GM13977 (cell line): ENCODE data around the gene ALK.

ENCODE experiments used
- DNase-seq: peaks from one replicate; pipeline ENCODE4 v3.0.0; 2012; ENCODE audit warnings: low spot score
- in situ Hi-C: fragments of 300-500 bp; cut with MboI; formaldehyde crosslinking; loops from one replicate; pipeline ENCODE4 v1.12.0; 2022; ENCODE audit warnings: low sequenced_read_pairs, low pct_unique_long_range_greater_than_20kb, mixed read lengths, inconsistent platforms; ENCODE audit not compliant: unreplicated experiment
- TF ChIP-seq, protein P1 (sequence below): IDR thresholded peaks from 2 replicates; pipeline ENCODE4 v1.5.1; 2012; ENCODE audit warnings: mild to moderate bottlenecking, control low read depth; ENCODE audit not compliant: insufficient read depth; ENCODE audit errors: extremely low read depth, missing control alignments

The ALK gene

GRCh38 chr2:29607038-29607420 is 314.4 kb downstream of the ALK start:
- in situ Hi-C loops = no loop called here
- DNase-seq = no peak
- TF ChIP-seq, protein P1, sequence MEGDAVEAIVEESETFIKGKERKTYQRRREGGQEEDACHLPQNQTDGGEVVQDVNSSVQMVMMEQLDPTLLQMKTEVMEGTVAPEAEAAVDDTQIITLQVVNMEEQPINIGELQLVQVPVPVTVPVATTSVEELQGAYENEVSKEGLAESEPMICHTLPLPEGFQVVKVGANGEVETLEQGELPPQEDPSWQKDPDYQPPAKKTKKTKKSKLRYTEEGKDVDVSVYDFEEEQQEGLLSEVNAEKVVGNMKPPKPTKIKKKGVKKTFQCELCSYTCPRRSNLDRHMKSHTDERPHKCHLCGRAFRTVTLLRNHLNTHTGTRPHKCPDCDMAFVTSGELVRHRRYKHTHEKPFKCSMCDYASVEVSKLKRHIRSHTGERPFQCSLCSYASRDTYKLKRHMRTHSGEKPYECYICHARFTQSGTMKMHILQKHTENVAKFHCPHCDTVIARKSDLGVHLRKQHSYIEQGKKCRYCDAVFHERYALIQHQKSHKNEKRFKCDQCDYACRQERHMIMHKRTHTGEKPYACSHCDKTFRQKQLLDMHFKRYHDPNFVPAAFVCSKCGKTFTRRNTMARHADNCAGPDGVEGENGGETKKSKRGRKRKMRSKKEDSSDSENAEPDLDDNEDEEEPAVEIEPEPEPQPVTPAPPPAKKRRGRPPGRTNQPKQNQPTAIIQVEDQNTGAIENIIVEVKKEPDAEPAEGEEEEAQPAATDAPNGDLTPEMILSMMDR = no peak

DNA sequence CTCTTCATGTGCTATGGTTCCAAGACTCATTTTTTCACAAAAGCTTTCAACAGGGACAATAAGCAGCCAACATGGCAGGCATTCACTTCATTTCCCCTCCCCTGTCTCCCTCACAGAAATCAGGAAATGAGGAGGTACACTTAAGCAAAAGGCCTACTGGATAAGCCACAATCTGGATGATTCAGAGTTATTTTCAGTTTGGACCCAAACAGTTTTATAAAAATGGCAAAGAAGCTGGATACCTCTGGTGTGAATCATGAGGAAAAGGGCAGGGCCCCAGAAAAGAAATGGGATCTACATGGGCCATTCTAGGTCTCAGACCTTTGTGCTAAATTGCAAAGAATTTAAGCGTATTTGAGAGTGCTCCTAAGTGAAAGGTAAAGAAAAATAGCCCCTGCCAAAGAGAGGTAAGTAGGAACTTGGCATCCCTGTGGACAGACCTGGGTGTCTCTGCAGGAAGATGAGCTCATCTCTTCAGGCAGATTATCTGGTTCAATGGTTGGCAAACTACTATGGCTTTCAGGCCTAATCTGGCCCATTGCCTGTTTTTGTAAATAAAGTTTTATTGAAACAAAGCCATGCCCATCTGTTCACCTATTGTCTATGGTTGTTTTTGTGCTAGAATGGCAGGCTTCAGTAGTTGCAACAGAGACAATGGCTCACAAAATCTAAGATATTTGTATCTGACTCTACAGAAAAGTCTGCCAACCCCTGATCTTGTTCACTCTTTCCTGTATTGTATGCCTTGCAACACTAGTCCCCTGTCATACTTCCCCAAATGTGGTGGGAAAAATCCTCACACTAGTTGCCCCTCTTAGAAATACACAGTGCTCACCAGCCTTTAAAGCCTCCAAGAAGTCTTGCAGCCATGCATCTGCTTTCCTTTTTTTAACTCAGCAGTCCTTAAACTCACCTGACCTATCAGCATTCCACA is 315.0 kb downstream of the ALK start:
- TF ChIP-seq, protein P1 = no peak
- in situ Hi-C loops = no loop called here
- DNase-seq = no peak

- TF ChIP-seq, protein P1 = no peak
- DNase-seq = no peak
- in situ Hi-C loops = no loop called here
These were observed 318.0 kb downstream of the ALK start for GRCh38 chr2:29603341-29603740.

DNA sequence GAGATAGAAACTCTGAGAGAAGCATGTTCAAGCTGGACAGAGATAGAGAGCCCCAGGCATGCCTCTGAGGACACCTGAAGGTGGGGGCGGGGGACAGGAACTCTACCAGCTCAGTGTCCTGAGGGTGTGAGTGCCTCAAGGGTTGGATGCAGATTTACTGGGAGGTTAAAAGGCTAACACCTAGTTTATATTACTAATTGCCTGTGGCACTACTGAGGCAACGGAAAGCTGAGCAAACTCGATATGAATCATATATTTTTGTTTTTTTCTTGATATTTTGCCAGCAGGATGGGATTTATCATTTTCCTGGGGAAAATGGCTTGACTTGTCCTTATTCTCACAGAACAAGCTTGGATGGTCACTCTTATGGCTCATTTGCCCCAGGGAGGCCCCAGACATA is 319.5 kb downstream of the ALK start:
- TF ChIP-seq, protein P1 = no peak
- no peak for DNase-seq
- in situ Hi-C loops = no loop called here

GRCh38 chr2:29601321-29601720 is 320.1 kb downstream of the ALK start:
- DNase-seq = no peak
- in situ Hi-C loops = no loop called here
- TF ChIP-seq, protein P1 = no peak

DNA sequence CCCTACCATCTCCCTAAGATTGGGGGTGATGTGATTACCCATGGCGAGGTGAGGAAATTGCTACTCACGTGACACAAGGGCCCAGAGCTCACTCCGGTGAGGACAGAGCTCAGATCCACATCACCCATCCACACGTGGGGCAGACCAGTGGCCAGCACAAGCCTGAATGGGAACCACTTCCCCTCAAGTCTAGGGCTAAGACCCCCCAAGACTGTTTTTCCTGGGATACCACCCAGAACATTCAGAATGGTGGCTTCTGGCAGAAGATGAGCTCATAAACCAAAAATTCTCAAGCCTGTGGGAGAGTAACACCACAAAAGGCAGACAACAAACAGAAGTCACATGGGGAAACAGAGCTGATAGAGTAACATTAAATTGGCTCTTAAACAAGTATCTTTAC is 321.4 kb downstream of the ALK start:
- TF ChIP-seq, protein P1 = no peak
- in situ Hi-C loops = no loop called here
- no peak for DNase-seq
